Urinary bladder (tissue), 4 donors: ENCODE measurements around the gene ZNF837. TPM values are rescaled to one million over a fixed set of nuclear protein-coding genes. Genes with fewer than 3 reads are reported as not detected.
A peak's percentile ranks its signal among the peaks of the same experiment; 100 is the strongest.

Source experiments
- DNase-seq: peaks from one replicate; pipeline ENCODE4 v3.0.0-alpha.2; 2015; ENCODE audit errors: extremely low spot score
- H3K27ac ChIP-seq: one replicate; pipeline ENCODE4 v1.5.1; 2013; ENCODE audit warnings: low read depth, mild to moderate bottlenecking, moderate library complexity
- H3K36me3 ChIP-seq: one replicate; pipeline ENCODE4 v1.6.1; 2013; ENCODE audit warnings: mild to moderate bottlenecking, moderate library complexity; ENCODE audit not compliant: insufficient read depth
- H3K4me1 ChIP-seq: one replicate; pipeline ENCODE4 v1.6.1; 2013; ENCODE audit warnings: mild to moderate bottlenecking, moderate library complexity; ENCODE audit not compliant: insufficient read depth
- H3K4me3 ChIP-seq: one replicate; pipeline ENCODE4 v1.5.1; 2013; ENCODE audit warnings: low read depth, low read length
- WGBS: extraction: QIAGEN DNeasy Blood & Tissue Kit; methylation state at CpG from one replicate; pipeline ENCODE4 v1.1.7; 2013; 5-methylcytosine and 5-hydroxymethylcytosine counted together
- polyA plus RNA-seq: library from polyadenylated mRNA; stranded (reverse); fragments of 200-250 nt; gene quantifications from one replicate; pipeline ENCODE4 v1.2.3, GENCODE V29; 2013
- total RNA-seq: library from RNA; depleted of rRNA; stranded (reverse); fragments of >200 nt; gene quantifications from one replicate; pipeline ENCODE4 v1.2.3, GENCODE V29; 2014
- donor health status: healthy with polysubstance abuse.
- donor health status: healthy.

The ZNF837 gene
- total and polyA plus RNA-seq, 2 donors = 1.5 to 1.6 TPM

- H3K4me3 ChIP-seq = no peak overlapping the region
- H3K27ac ChIP-seq = no peak overlapping the region
- H3K4me1 ChIP-seq = no peaks in the 10 kb centered on the region
- DNase-seq = no peak
- 69% methylated on average over 15 of the region's 15 CpGs for WGBS
- no peaks in the 10 kb centered on the region for H3K36me3 ChIP-seq
Observed at GRCh38 chr19:58372311-58373133, 8.3 kb downstream of the ZNF837 start.

GRCh38 chr19:58368561-58369360 lies 12.1 kb downstream of the ZNF837 start:
- H3K36me3 ChIP-seq = no peaks in the 10 kb centered on the region
- no peak overlapping the region for H3K27ac ChIP-seq
- WGBS = 77% methylated on average over 68 of the region's 68 CpGs
- H3K4me3 ChIP-seq = no peak overlapping the region
- DNase-seq = no peak
- no peaks in the 10 kb centered on the region for H3K4me1 ChIP-seq

DNA sequence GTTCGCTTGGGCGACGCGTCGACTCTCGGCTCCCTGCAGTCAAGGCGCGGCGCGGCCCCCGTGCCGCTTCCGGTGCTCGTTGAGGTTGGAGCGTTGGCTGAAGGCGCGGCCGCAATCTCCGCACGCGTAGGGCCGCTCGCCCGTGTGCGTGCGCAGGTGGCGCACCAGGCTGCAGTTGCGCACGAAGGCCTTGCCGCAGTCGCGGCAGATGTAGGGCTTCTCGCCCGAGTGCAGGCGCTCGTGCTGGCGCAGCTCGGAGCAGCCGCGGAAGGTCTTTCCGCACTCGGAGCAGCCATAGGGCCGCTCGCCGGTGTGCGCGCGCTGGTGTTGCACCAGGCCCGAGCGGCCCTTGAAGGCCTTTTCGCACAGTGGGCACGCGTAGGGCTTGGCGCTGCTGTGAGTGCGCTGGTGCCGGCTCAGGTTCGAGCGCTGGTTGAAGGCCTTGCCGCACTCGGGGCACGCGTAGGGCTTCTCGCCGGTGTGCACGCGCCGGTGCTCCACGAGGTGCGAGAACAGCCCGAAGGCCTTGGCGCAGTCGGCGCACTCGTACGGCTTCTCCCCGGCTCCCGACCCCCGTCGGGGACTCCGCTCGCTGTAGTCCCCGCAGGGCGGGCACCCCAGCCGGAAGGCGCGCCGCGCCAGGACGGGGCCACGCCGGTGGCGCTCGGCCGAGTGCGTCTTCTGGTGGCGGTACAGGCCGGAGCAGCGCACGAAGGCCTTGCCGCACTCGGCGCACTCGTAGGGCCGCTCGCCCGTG lies 13.0 kb downstream of the ZNF837 start:
- H3K27ac ChIP-seq = no peak overlapping the region
- H3K36me3 ChIP-seq = no peaks in the 10 kb centered on the region
- no peak for DNase-seq
- 38% methylated on average over 106 of the region's 106 CpGs for WGBS
- H3K4me3 ChIP-seq = no peak overlapping the region
- H3K4me1 ChIP-seq = no peaks in the 10 kb centered on the region

- Histone ChIP-seq H3K36me3 (no peaks in the 10 kb centered on the region), H3K27ac (no peak overlapping the region), H3K4me1 (no peaks in the 10 kb centered on the region), H3K4me3 (no peak overlapping the region)
- 88% methylated on average over 32 of the region's 32 CpGs for WGBS
- DNase-seq = no peak
Observed at GRCh38 chr19:58366585-58367430, 14.0 kb downstream of the ZNF837 start.

DNA sequence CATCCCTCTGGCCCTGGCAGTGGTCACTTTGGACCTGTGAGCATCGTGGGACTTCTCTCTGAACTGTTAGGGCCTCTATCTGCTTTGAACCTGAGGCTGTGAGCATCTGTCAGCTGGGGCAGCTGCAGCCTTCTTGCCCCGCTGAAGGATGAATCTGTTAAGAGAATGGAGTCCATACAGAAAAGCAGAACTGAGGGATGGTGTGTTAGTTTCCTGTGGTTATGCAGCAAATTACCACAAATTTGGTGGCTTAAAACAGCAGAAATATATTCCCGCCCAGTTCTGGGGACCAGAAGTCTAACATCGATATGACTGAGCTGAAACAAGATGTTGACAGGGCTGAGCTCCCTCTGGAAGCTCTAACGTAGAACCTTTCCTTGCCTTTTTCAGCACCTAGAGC lies 16.7 kb downstream of the ZNF837 start:
- DNase-seq = no peak
- no peaks in the 10 kb centered on the region for H3K36me3 ChIP-seq
- 73% methylated on average over 5 of the region's 5 CpGs for WGBS
- no peaks in the 10 kb centered on the region for H3K4me1 ChIP-seq
- no peak overlapping the region for H3K27ac ChIP-seq
- H3K4me3 ChIP-seq = no peak overlapping the region

GRCh38 chr19:58362272-58362994 lies 18.4 kb downstream of the ZNF837 start, which contains the start of gene ZNF497:
Gene ZNF497 (minus strand): TSS chr19:58362751. CDS start chr19:58357635, 5,116 bp downstream.
- Histone ChIP-seq H3K4me3 (peak within 1 kb of the TSS; percentile 63), H3K36me3 (no peaks in the 10 kb centered on the region), H3K4me1 (no peaks in the 10 kb centered on the region), H3K27ac (peak within 1 kb of the TSS; percentile 97)
- under 1% methylated on average over 74 of the region's 74 CpGs for WGBS
- DNase-seq = peak; percentile 89

DNA sequence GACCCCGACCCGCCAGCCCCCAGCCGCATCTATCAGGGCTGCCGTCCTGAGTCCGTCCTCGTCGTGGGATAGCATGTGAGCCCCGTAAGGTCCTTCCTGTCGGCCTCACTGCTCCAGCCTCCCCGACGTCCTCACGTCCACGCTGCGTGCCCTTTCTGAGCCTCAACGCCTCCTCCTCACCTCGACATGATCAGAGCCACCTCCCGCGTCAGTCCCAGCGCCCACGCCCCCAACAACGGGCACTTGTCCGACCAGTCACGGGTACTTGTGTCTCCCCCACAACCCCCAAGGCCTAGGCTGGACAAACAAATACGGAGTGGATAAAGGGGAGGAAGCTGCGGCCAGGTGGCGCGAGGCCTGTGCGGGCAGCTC lies 18.9 kb downstream of the ZNF837 start:
- no peak for DNase-seq
- 1% methylated on average over 28 of the region's 28 CpGs for WGBS
- Histone ChIP-seq H3K4me3 (peak overlapping the region; percentile 63), H3K4me1 (no peaks in the 10 kb centered on the region), H3K27ac (peak overlapping the region; percentile 97), H3K36me3 (no peaks in the 10 kb centered on the region)

GRCh38 chr19:58357481-58358145 lies 23.2 kb downstream of the ZNF837 start:
- no peak overlapping the region for H3K4me3 ChIP-seq
- no peaks in the 10 kb centered on the region for H3K4me1 ChIP-seq
- H3K27ac ChIP-seq = no peak overlapping the region
- WGBS = 60% methylated on average over 19 of the region's 19 CpGs
- DNase-seq = no peak
- H3K36me3 ChIP-seq = no peaks in the 10 kb centered on the region

DNA sequence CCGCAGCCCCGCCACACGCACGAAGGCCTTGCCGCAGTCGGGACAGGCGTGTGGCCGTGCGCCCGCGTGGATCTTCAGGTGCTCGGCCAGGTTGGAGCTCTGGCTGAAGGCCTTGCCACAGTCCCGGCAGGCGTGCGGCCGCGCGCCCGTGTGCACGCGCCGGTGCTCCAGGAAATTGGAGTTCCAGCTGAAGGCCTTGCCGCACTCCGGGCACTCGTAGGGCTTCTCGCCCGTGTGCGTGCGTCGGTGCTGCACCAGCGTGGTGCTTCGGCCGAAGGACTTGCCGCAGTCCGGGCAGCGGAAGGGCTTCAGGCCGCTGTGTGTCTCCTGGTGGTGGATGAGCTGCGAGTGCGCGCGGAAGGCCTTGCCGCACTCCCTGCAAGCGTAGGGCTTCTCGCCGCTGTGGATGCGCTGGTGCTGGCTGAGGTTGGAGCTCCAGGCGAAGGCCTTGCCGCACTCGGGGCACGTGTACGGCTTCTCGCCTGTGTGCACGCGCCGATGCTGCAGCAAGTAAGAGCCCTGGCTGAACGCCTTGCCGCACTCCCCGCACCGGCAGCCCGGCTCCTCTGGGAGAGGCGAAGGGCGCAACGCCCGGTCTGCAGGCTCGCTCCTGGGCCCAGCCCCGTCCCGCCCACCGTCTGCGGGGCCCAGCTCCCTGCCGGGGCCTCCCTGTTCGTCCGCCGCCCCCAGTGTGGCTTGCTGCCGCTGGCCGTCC lies 23.9 kb downstream of the ZNF837 start:
- H3K27ac ChIP-seq = no peak overlapping the region
- no peak for DNase-seq
- H3K36me3 ChIP-seq = no peaks in the 10 kb centered on the region
- WGBS = 15% methylated on average over 75 of the region's 75 CpGs
- H3K4me3 ChIP-seq = peak overlapping the region; percentile 8
- H3K4me1 ChIP-seq = no peaks in the 10 kb centered on the region

DNA sequence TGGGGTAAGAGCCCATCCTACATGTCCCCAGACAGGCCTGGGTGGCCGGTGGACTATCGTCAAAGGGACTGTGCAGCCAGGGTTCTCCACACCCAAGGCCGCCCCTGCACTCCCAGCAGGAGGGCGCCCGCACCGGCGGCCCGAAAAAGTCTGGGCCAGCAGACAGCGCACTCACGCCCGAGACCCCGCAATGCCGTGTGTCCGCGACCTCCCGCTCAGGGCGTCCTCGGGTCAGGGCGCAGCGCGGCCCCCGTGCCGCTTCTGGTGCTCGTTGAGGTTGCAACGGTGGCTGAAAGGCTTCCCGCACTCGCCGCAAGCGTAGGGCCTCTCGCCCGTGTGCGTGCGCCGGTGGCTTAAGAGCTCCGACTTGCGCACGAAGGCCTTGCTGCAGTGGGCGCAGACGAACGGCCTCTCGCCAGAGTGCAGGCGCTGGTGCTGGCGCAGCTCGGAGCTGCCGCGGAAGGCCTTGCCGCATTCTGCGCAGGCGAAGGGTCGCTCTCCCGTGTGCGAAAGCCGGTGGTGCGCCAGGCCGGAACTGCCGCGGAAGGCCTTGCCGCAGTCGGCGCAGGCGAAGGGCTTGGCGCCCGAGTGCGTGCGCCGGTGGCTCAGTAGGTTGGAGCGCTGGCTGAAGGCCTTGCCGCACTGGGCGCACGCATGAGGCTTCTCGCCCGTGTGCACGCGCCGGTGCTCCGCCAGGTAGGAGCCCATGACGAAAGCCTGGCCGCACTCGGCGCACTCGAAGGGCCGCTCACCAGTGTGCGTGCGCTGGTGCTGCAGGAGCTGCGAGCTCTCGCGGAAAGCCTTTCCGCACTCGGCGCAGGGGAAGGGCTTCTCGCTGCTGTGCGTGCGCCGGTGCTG lies 24.7 kb downstream of the ZNF837 start:
- WGBS = 8% methylated on average over 94 of the region's 94 CpGs
- H3K4me1 ChIP-seq = no peaks in the 10 kb centered on the region
- no peaks in the 10 kb centered on the region for H3K36me3 ChIP-seq
- no peak for DNase-seq
- peak overlapping the region; percentile 8 for H3K4me3 ChIP-seq
- no peak overlapping the region for H3K27ac ChIP-seq
